ENCODE data around the gene PHF2.

PHF2 gene

DNA sequence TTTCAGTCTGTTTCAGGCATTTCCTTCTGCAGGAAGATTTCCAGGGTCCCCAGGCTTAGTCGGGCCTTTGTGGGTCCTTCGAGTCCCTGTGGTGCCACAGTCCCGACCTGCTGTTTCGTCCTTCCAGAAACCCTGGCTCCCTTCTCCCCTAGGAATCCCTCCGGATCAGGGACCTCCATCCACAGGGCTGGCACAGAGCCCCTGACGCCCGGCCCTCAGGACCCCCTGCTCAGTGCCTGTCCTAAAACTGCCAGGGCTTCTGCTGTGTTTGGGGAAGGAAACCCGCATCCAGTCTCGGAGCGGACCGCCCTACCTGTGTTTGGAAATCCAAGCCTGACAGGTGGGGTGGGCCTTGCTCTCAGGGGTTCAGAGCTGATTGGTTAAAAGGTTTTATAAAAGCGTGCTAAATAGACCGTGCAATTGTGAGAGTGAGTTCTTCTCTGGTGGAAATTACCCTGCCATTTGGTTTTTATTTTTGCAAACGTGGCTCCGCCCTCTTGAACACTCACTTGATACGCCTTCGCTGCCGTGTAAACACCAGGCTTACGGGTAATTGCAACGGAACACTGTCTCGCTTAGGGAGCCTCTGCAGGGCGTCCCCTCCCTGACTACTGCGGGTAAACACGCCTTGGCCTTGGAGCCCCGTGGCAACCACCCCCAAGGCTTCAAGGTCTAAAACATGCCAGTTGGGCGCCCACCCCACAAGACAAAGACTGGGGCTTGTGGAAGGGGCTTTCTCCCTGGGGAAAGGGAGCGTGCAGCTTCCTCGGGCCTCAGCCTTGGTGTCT lies 121.2 kb downstream of the PHF2 start:
- DNase-seq (ENCODE audit: low read depth in 2 of 3, low spot score in 1 of 3), result no peak

DNA sequence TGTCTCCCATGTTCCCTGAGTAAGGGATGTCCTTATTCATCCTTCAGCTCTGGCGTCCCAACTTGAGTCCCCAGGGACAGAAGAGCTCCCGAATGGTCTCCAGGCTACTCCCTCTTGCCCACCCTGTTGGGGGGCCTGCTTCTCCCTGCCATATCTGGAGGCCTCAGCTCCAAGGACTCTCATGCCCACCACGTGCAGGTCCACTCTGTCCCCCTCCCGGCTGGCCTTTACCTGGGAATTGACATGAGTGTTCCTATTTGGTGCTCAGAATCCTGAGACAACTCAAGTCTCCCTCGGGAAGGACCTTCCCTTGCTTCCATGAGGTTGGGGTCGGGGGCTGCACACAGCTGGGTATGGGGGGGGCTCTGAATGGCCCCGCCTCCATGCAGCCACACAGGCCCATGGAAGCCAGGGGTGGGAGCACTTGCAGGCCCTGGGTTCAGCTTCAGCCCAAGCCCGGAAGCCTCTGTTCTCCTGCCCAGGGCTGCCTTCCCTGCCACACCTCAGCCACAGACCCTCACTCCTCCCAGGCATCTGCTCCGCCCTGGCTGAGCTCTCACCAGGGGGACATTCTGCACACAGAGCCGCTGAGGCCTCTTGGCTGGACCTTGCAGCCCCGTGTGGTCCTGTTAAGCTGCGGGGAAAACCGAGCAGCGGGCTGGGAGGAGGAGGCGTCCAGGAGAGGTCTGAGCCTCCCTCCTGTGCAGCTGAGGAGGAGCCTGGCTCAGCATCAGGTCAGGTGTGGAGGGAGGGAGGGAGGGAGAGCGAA lies 121.9 kb downstream of the PHF2 start:
- DNase-seq (ENCODE audit: low read depth in 2 of 3, low spot score in 1 of 3), result no peak

DNA sequence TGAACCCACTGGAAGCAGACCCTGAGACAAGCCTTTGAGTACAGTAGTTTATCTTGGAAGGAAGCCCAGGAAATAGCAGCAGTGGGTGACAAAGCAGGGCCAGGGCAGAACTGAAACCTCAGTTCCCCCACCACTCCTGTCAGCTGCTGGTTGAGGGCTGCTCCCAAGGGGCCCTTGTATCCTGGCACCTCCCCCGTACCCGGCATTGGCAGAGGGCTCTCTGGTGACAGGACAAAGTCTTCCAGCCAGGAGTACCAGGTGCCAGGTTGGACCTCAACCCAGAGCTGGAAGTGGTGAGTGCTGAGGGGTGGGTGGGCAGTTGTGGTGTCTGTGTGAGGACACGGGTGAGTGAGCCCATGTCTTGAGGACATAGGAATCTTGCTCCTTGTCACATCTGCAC lies 123.3 kb downstream of the PHF2 start:
- no peak for DNase-seq (ENCODE audit: low read depth in 2 of 3, low spot score in 1 of 3)

DNA sequence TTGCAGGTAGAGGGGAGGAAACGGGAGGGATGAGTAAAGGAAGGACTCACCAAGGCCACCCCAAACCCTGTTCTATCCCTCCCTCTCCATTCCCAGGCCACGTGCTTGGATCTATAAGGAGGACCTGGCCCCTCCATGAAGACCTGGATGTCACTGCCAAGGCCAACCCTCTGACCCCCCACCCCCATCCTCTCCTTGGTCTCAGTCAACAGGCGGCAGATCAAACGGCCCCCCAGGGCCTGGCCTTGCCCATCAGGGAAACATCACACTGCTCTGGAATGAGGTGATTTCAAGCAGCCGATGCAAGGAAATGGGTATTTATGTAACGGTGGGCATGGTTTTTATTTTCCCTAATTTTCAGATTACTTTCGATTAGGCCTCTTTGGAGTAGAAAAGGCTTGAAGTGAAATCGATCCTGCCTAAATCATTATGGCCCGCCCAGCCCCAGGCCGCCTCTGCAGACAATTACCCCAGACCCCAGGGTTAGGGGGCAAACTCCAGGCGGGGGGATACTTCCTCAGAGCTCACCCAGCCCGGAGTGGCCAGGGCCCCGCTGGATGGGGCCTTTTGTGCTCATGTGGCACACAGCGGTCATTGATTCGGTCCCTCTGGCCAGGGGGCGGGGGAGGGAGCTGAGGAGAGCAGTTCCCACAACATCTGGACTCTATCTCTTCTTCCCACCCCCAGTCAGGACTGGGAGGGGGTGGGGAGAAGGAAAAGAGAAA lies 125.3 kb downstream of the PHF2 start:
- no peak for DNase-seq (ENCODE audit: low read depth in 2 of 3, low spot score in 1 of 3)

DNA sequence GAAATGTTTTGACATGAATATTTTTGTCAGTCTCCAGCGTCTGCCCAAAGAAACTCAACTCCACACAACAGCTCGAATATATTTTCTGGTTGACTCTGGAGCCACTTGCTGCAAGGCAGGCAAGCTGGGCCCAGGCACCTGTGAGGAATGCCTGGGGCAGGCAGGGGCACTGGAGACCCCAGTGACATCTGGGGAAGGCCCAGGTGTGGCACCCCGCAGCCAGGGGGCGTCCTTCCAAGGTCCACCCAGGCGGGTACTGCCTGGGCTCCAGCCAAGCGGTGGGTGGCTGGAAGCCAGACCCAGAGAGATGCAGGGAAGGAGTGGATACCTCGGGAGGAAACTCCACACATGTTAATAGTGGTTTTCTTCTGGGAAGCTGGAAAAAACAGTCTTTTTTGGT lies 125.9 kb downstream of the PHF2 start:
- DNase-seq (ENCODE audit: low read depth in 2 of 3, low spot score in 1 of 3), result no peak

DNA sequence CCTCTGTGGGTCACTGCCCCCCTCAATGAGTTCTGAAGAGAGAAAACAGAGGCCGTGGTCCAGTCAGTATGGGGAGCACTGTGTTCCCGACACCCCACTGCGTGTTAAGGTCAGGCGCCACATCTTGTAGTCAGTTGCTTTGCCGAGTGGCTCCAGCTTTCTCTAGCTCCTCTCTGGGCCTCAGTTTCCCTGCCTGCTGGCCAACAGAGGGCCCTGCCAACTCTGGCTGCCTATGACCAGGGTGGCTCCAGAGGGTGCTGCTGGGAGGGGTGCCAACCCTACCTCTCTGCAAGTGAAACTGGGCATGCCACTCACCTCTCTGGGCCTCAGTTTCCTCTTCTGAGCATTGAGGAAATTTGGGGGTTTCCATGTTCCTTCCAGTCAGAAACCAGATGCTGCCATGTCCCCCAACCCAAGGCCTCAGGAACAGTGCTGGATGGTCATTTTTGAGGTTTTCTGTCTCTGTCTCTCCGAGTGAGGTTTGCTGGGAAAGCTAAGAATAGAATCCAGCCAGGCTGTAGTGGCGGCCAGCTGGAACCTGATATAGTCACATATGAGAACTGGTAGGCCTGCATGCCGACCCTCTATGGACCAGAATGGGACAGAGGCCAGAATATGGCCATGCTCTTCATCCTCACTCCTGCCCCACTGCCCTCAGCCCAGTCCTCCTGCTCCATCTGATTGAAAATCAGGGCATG lies 132.1 kb downstream of the PHF2 start:
- no peak for DNase-seq (ENCODE audit: low read depth in 2 of 3, low spot score in 1 of 3)

DNA sequence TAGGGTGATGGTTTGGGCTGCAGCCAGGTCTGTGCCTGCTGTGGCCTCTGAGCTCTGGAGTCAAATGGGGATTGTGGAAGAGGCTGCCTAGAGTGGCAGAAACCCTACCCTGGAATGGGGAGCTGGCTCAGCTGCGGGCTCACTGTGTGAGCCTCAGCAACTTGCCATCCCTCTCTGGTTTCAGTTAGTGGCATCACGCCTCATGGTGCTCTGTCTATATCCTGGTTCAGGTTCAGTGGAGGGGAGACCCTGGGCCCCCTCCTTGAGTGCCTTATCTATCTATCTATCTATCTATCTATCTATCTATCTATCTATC lies 132.6 kb downstream of the PHF2 start:
- DNase-seq (ENCODE audit: low read depth in 2 of 3, low spot score in 1 of 3), result no peak

DNA sequence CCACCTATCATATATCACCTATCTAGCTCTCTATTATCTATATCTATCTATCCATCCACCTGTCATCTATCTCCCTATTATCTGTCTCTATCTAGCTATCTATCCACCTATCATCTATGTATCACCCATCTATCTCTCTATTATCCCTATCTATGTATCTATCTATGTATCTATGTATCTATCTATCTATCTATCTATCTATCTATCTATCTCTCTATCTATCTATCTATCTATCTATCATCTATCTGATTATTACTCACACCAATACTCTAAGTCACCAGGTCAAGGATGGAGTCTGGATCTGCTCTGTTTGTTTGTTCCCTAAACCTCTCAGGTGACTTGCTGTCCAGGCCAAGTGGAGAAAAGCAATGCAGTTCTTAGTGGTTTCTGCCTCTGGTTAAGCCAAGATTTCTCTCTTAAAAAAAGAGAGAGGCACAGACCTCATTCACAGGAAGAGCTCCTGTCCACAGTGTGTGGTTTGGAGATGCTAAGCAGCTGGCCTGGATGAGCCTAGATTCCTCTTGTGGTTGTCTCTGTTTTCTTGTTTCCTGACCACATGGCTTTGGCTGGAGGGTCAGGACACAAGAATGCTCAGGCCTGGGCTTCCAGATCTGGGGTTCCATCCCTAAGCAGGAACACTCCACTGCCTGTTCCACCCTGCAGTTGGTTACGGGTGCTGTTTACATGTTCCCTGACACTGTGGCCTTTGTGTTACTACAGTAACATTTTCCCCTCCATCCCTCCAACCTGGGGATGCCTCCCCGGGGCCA lies 133.4 kb downstream of the PHF2 start:
- no peak for DNase-seq (ENCODE audit: low read depth in 2 of 3, low spot score in 1 of 3)

DNA sequence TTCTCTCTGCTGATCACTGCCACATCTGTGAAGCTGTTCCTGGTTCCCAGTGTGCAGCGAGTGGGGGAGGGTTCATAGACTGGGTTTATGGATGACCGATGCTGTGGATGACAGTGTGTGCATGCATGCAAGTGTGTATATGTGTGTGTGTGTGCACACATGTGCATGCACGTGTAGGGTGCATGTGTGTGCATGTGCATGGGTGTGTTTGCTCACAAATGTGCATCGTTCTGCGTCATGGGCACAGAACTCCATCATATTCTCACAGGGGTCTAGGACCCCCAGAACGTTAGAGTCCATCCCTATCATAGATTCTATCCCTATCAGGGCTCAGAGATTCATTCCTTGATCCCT lies 134.0 kb downstream of the PHF2 start:
- DNase-seq (ENCODE audit: low read depth in 2 of 3, low spot score in 1 of 3), result no peak

DNA sequence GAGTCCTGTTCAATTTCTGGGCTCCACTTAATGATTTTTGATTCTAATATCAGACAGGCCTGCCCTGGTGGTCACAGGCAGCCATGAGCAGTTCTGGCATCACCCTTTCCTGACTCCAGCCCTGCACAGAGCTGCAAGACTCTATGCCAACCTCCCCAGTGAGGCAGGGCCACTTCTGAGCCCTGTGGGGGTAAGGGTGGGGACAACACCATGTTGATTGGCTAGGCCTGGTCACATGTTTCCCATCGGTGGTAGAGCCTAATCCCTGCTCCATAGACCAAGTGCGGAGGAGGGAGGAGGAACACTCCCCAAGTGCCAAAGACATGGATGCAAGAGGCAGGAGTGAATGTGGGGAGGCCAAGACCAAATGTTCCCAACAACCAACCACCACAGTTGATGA lies 134.6 kb downstream of the PHF2 start:
- no peak for DNase-seq (ENCODE audit: low read depth in 2 of 3, low spot score in 1 of 3)

DNA sequence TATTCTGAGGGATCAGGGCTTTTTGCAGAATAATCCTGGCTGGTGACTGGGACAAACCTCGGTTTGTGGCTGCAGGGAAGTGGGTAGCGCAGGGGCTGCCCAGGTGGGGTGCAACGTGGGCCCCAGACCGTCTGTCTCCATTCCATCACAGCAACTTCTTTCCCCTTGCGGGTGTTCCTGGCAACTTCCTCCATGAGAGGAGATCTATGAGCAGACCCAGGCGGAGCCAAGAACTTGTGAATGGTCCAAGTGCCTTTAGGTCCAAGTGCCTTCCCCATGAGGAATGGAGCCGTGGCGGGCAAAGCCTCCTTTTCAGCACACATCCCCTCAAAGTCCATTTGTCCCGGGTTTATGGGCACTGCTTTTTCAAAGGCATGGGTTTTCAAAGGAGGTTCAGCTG lies 136.5 kb downstream of the PHF2 start:
- DNase-seq (ENCODE audit: low read depth in 2 of 3, low spot score in 1 of 3), result no peak

DNA sequence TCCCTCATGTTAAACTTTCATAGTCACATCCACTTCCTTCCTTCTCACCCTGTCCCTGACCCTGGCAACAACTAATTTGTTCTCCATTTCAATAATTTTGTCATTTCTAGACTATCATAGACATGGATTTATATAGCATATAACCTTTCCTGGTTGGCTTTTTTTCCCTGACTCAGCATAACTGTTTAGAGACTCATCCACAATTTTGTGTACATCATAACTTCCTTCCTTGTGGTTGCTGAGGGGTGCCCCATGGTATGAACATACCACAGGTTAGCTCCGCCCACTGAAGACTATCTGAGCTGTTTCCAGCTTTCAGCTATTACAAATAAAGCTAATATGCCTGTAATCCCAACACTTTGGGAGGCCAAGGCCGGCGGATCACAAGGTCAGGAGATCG lies 137.3 kb downstream of the PHF2 start:
- DNase-seq (ENCODE audit: low read depth in 2 of 3, low spot score in 1 of 3), result no peak

DNA sequence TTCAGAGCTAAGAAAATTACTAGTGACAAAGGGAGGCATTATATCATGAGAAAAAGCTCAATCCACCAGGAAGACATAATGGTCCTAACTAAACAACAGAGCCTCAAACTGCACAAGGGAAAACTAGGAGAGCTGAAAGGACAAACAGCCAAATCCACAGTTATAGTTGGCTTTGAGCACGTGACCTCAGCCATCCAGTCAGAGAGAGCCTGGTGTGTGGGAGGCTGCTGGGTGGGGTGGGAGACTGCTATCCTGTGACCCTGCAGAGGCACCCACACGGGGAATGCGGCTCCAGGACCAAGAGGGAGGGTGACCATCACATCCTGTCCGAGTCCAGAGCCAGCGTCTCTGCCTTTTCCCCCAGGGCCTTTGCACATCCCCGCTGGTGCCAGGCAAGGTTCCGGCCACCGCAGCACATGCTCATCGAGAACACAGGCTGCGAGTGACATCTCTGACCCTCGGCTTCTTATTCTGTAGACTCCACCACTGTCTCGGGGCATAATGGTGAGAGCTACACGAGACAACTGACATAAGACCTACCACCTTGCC lies 145.1 kb downstream of the PHF2 start:
- DNase-seq (ENCODE audit: low read depth in 2 of 3, low spot score in 1 of 3), result no peak

DNA sequence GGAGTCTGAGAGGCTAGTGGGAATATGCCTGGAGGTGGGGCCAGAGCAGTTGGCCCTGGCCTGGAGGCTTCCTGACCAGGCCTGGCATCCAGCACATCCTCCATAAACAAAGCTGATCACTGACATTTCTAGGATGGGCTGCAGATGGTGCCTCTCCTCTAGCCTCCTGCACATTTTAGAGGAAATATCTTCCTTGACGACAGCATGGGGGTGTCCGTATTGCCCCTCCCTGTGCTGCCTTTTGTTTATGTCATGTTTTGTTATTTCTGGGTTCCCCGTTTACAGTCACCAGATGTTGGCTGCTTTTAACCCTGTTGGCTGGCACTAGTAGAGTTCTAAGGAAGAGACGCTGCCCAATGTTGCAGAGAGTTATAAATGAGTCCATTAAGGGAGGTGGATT lies 148.5 kb downstream of the PHF2 start:
- no peak for DNase-seq (ENCODE audit: low read depth in 2 of 3, low spot score in 1 of 3)

DNA sequence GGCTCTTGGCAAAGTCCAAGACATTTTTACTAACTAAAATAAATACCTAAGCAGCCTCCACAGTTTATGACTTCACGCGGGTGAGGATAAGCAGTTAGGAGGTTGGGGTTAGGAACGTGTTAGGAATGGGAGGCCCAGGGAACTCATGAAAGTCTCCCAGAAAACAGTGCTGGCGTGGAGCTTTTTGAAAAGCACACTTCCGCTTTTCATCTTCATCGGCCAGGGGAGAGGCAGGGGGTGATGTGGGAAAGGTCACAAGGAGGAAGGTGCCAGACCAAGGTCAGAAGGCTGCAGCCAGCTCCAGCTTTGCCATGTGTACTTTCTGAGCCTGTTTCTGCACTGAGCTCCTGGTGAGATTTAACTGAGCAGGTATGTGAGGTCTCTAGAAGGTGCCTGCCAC lies 149.0 kb downstream of the PHF2 start:
- DNase-seq (ENCODE audit: low read depth in 2 of 3, low spot score in 1 of 3), result no peak

DNA sequence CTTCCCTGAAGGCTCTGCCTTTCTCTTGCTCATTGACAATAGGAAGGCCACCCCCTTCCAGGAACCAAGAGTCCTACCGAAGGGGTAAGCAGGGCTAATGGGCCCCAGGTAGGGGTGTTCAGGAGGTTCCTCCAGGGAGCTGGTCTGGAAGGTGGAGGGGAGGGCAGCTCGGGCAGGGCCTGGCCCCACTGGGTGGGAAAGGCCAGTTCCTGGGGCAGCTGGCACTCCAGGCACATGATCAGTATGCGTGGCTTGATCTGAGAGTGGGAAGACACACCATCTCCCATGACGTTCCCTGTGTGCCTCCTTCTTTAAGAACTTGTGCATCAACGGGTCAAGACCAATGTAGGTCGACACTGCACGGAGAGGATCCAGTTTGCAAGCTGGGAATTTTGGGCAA lies 149.8 kb downstream of the PHF2 start:
- no peak for DNase-seq (ENCODE audit: low read depth in 2 of 3, low spot score in 1 of 3)
